ENCODE data around the gene ALG9.
A peak's percentile ranks its signal among the peaks of the same experiment; 100 is the strongest.

The ALG9 gene

GRCh38 chr11:111765984-111766833 lies 105.2 kb downstream of the ALG9 start, which contains the start of gene PPP2R1B:
PPP2R1B (minus strand) TSS chr11:111766389; CDS start chr11:111766361, 28 bp downstream.
- peak; percentile 40 to 49 for DNase-seq (ENCODE audit: low read depth in 2 of 2)

GRCh38 chr11:111765320-111765983 lies 105.9 kb downstream of the ALG9 start:
- no peak for DNase-seq (ENCODE audit: low read depth in 2 of 2)

- no peak for DNase-seq (ENCODE audit: low read depth in 2 of 2)
Observed at GRCh38 chr11:111764621-111765020, 106.8 kb downstream of the ALG9 start.

- DNase-seq (ENCODE audit: low read depth in 2 of 2) = no peak
Observed at GRCh38 chr11:111762981-111763643, 108.3 kb downstream of the ALG9 start.

- no peak for DNase-seq (ENCODE audit: low read depth in 2 of 2)
Observed at GRCh38 chr11:111762526-111762925, 108.9 kb downstream of the ALG9 start.

DNA sequence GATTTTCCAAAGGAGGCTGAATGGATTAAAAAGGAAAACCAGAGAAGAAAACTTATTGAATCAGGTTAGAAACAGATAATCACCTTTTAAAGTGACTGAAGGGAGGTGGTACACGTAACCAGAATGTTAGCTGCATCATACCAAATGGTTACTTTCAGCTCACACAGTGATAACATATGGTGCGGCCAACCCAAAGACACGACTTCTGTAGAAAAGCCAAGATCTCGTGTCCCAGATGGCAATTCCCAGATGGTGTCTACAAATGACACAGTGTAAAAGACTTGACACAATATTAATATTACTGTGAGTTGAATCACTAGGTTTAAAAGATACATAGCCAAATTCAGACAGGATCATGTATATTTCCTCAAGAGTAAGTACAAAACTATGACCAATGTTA lies 110.3 kb downstream of the ALG9 start:
- DNase-seq (ENCODE audit: low read depth in 2 of 2) = no peak

GRCh38 chr11:111759778-111760407 lies 111.5 kb downstream of the ALG9 start:
- DNase-seq (ENCODE audit: low read depth in 2 of 2) = no peak

DNA sequence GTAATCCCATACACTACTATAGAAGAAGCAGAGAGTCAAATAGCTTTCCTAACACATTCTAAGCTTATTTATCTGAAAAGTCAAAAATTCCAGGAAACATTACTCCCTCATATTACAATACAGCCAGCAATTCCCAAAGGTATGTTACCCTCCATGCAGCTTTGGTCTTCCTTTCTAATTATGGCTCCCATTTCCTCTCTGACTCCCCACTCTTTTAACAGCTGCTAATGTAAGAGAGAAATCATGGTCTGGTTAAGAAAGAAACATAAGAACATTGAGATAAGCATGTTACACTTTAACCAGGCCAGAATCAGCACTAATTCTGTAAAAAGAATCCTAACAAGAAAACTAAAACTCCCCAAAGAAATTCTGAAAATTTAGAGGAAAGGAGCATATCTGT lies 112.0 kb downstream of the ALG9 start:
- DNase-seq (ENCODE audit: low read depth in 2 of 2) = no peak

DNA sequence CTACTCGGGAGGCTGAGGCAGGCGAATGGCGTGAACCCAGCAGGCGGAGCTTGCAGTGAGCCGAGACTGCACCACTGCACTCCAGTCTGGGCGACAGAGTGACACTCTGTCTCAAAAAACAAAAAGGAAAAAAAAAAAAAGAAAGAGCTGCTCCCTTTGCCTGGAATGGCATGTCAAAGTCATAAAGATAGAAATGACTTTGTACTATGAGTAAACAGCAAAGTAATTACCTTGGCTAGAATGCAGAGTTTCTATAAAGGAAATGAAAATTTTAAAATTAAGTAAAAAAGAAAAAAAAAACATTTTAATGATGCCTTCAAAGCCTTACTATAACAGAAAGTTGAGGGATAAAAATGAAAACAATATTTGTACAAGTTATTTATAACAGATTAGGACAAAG lies 115.3 kb downstream of the ALG9 start:
- no peak for DNase-seq (ENCODE audit: low read depth in 2 of 2)

DNA sequence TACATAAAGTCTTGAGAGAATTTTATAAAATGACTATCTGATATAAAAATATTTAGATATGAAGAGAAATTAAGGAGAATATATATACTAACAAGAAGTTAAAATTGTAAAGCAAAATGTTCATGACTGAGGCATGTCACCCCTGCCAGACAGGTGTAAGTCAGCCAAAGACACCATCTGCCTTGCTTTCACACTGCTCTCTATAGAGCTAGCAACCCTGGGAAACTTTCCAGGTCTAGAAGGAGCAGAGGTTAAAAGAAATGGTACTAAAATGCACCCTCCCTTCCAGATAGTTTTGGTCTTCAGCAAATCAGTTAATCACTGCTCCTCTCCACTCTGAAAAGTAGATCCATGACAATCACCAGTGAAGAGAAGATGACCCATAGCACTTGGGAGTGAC lies 121.7 kb downstream of the ALG9 start:
- no peak for DNase-seq (ENCODE audit: low read depth in 2 of 2)

DNA sequence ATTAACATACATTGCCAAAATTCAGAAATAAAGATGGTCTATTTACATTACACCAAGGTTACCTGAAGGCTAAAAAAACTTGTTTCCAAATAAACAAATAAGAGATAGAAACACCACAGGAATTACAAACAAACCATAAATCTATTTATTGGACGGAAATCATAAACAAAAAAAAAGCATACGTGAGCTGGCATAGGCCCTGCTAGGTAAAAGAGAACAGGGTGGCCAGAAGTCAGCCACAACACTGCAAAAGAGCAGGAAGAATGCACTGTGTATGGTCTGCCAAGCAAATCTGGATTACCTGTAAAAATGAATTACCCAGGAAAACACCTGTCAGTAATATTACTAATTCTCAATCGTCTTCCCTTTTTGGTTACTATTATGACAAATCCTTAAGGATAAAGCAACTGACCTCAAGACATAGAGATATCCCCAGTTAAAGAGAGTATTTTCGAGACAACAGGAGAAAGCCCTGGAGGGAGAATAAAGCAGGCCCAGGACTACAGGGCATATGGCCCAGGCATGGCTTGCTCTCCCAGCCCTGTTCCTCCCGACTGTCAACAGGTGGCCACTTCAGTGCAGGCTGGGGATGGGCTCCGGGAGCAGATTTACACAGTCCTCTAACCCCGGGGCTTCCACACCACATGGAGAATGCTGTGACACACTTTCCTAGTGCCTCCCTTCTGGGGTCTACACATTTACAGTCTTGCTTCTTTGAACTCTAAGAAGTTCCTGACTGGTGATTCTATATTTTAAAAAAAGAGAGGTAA lies 123.2 kb downstream of the ALG9 start:
- no peak for DNase-seq (ENCODE audit: low read depth in 2 of 2)

GRCh38 chr11:111745719-111746504 lies 125.5 kb downstream of the ALG9 start:
- DNase-seq (ENCODE audit: low read depth in 2 of 2) = no peak

DNA sequence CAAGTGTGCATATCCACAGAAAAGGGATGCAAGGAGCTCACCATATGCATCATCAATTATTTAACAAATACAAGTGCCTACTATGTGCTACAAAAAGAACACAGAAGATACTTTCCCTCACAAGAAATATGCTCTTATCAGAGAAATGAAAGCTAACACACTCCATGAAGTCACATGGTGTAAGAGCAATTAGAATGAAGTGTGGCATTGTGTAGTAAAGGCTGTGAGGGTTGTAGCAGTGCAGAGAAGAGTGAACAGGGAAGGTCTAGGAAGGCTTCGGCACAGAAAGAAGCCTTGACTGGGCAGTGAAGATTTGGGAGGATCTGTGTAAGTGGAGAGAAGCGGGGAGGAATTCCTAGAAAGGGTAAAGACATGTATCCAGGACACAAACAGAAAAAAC lies 127.7 kb downstream of the ALG9 start:
- no peak for DNase-seq (ENCODE audit: low read depth in 2 of 2)

DNA sequence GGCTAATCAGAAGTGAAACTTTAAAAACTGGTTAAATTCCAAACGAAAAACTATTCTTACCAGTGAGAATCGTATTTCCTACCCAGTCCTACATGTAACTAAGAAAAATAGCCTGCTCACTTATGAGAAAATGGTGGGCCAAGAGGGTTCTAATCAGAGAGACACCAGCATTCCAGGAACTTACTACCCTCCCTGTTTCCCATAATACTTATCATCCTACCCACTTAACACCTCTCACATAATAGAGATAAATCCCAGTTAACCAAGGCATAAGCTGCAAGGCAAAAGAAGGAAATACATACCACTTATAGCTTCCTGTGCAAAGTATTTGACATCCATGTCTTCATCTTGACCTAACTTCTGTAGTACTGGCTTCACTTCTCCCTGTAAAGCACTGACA lies 129.6 kb downstream of the ALG9 start:
- DNase-seq (ENCODE audit: low read depth in 2 of 2) = no peak

- DNase-seq (ENCODE audit: low read depth in 2 of 2) = no peak
Observed at GRCh38 chr11:111739299-111739698, 132.1 kb downstream of the ALG9 start.

- no peak for DNase-seq (ENCODE audit: low read depth in 2 of 2)
Observed at GRCh38 chr11:111737444-111738210, 133.8 kb downstream of the ALG9 start.

GRCh38 chr11:111736621-111737443 lies 134.5 kb downstream of the ALG9 start:
- DNase-seq (ENCODE audit: low read depth in 2 of 2) = no peak

All from stimulated activated CD8-positive, alpha-beta memory T cell treated with anti-CD3 and anti-CD28 coated beads, Interleukin-7, amount 100 ng/mL, for 1 hour (primary cell).